OCI-M2 (cell line): ENCODE results near the gene AP3M1.
"Not testable (repeated sequence)": the region's sequence is repeated elsewhere in the genome, so short reads cannot be mapped to it uniquely, and the experiment has no call there.

Experiments
- DNase-seq: peaks from one replicate; lab custom pipeline; 2025; ENCODE audit not compliant: unreplicated experiment; lab: John Stamatoyannopoulos, UW

Gene AP3M1

DNA sequence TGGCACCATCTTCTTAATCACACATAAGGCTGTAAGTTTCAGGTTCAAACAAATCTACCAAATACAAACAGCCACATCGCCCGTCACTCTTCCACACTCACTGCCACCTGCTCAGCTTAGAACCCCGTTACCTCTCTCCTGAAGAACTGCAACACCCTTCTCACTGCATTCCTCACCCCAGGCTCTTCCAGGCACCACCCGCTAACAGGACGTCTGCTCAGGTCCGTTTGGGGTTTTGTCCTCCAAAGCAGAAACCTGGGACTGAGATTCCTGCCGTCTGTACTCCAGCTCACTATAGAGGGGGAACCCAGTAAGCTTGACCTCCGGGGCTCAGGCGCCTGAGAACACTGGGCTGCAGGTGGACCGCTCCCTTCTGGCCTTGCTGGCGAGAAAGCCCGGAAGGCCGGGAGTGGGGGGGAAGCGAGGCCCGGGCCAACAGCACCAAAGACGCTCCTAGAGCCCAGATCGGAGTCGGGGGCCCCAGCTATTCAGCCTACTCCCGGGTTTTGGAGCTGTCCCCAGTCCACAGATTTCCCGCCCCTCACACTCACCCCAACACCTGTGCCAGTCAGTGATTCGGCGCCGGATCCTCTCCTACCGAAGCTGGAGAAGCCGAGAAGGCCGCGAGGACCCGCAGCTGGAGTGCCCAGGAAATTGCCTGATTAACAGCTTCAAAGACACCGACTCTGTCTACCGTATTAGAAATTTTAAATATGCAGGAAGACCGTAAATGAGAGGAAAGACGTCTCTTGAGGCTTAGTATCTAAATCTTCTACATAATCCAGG, at the start of gene AP3M1:
Gene AP3M1 (minus strand): TSS at position 625 of the 786 bp plus-strand sequence. CDS start 12,449 bp downstream, outside the sequence.
- no peak for DNase-seq

DNA sequence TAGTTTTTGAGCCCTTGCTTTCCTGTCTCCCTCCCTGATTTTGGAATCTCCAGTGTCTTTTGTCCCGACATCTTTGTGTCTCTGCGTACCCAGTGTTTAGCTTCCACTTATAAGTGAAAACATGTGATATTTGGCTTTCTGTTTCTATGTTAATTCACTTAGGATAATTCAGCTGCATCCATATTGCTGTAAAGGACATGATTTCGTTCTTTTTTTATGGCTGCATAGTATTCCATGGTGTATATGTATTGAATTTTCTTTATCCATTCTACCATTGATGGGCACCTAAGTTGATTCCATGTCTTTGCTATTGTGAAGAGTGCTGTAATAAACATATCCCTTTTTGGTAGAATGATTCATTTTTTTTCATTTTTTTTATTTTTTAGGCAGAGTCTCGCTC, 48.7 kb upstream of the AP3M1 start:
- DNase-seq, result no peak

GRCh38 chr10:74194999-74195398, 44.4 kb upstream of the AP3M1 start:
- DNase-seq, result no peak

DNA sequence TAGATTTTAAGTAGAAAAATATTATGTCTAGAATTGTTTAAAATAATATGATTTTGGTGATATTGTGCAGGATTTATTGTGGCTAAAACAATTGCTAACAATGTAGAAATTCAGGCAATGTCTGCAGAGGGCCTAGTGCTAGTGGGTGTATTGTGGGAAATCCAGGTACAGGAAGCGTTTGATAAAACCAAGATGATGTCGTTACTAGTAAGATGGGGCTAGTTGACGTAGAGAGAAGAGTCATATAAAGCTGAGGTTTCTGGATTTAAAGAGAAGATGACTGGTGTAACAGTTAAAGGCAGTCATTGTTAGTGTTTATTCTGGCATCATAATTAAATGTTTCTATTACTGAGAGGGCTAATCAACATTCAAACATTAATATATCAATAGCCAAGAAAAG, 43.9 kb upstream of the AP3M1 start:
- no peak for DNase-seq

GRCh38 chr10:74190494-74190893, 39.9 kb upstream of the AP3M1 start:
- no peak for DNase-seq

DNA sequence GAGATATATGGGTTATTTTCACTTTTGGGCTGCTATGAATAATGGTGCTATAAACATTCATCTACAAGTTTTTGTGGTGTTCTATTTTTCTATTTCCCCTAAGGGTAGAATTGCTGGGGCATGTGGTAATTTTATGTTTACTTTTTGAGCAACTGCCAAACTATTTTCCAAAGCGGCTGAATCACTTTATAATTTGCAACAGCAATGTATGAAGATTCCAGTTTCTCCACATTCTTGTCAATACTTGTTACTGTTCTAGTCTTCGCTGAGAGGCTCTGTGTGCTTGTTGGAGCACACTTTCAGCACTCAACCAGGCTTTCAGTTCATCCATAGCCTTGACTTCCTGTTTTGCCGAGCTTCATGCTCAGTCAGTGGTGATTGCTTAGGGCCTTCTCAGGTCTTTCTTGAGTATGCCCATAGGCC, 39.4 kb upstream of the AP3M1 start:
- DNase-seq, result no peak

GRCh38 chr10:74188617-74189016, 38.0 kb upstream of the AP3M1 start:
- DNase-seq, result not testable (repeated sequence)

DNA sequence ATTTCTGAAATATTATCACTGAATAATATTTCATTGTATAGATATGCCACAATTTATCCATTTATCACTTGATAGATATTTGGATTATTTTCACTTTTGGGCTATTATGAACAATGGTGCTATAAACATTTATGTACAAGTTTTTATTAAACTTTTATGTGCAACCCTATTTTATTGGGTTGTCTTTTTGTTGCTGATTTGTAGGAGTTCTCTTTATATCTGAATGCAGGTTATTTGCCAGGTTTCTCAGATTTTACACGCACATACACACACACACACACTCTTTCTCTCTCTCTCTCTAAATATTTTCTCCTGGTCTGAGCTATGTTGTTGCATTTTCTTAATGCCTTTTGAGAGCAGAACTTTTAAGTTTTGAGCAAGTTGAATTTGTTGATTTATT, 36.6 kb upstream of the AP3M1 start:
- DNase-seq, result no peak

DNA sequence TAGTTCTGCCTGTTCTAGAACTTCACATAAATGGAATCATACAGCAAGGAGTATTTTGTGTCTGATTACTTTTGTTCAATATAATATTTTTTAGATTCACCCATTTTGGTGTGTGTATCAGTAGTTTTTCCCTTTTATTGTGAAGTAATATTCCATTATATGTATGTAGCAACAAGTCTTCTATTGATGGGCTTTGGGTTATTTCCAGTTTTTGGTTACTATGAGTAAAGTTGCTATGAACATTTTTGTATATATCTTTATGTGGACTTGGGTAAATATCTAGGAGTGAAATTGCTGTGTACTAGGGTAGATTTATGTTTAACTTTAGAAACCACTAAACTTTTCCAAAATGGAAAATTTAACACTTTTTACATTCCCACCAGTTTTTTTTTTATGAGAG, 36.0 kb upstream of the AP3M1 start:
- DNase-seq, result no peak

- no peak for DNase-seq
Measured at GRCh38 chr10:74179111-74179710, 28.6 kb upstream of the AP3M1 start.

DNA sequence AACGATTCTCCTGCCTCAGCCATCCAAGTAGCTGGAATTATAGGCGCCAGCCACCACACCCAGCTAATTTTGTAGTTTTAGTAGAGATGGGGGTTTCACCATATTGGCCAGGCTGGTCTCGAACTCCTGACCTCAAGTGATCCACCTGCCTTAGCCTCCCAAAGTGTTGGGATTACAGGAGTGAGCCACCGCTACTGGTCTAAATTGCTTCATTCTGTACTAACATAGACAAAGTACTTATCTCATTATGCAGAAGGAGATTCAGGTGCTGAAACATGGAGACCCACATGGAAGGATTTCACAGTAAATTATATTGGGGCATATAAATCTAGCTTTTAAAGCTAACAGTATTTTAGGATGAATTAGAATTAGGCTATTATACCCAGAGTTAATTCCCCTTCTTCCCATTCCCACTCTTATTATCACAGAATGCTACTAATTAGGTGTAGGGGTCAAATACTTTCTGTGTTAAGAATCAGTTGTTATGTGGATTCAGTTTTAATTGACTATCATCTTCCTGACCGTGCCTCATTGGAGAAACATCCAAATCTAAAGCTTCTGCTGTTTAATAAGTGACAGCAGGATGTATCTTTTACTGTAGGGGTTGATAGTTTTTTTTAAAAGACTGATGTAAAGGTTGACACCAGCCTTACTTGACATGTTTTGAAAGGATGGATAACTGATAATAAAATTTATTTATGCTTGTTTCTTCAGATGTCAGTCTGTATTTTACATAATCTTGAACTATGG, 27.6 kb upstream of the AP3M1 start:
- no peak for DNase-seq

DNA sequence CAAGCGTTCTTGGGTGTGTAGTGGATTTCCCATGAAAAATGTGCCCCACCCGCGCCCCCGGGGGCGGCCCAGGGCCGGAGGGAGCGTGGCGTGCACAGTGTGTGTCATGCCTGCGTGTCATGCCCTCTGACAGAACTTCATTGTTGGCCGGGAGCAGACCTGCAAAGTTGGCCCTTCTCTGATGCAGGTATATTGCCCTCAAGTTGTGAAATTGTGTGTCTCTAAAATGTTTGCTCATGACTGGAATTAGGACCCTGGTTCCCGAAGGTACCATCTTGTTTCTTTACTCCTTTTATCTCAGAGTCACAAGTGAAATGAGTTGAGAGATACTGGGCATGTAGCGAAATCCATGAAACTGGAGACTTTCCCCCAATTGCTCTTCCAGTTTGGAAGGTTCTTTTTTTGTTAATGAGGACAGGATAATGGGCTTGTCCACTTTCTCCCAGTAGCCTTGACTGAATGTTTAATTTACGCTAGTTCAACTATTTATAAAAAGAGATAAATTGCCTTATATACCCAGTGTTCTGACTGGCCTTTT, 26.6 kb upstream of the AP3M1 start:
- no peak for DNase-seq

DNA sequence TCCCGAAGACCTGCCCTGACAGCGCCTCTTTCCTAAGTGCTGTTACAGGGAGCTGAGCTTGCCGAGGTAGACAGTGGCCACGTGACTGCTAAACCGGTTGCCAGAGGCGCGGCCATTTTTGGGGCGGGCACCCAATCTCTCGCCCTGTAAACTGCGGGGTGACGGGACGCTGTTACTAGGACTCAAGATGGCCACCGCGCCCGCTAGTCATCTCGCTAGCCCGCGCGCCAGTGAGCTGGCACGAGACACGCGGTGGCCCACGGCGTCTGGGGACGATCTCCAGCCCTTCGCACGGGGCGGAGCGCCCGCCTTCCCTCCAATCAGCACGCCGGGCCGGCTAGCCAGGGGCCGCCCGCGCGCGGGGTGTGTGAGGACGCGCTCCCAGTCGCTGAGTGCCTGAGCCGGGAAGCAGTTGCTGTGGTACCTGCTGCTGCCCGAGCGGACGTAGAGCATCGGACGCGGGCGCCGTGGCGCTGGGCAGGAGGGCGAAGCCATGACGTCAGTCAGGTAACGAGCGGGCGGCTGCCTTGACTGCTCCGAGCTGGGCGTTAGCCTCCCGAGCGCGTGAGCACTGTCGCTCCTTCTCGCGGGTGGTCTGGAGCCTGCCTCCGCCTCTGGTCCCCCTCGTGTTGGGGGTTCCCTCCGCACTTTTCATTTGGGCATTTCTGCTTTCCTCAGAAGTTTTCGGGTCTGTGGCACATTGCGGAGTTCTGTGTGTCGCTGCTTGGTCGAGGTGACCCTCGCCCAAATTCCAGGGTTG, 25.9 kb upstream of the AP3M1 start:
- DNase-seq, result peak; percentile 23

- no peak for DNase-seq
Measured at GRCh38 chr10:74175510-74176379, 25.1 kb upstream of the AP3M1 start.

DNA sequence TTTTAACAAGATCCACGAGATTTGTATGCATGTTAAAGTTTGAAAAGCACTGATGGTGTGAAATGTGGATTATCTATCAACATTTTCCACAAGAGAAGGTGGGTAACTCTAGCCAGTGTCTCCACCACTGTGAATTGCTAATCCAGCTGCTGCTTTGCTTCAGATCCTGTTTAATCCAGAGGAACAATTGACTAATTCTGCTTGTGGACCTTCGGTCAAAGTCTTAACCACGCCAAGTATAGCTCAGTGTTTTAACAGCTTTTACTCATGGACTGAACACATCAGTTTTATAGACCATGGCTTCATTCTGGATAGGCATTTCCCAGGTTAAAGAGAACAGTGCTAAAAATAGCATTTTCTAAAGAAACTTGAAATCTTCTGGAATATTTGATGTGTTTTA, 23.9 kb upstream of the AP3M1 start:
- DNase-seq, result no peak

DNA sequence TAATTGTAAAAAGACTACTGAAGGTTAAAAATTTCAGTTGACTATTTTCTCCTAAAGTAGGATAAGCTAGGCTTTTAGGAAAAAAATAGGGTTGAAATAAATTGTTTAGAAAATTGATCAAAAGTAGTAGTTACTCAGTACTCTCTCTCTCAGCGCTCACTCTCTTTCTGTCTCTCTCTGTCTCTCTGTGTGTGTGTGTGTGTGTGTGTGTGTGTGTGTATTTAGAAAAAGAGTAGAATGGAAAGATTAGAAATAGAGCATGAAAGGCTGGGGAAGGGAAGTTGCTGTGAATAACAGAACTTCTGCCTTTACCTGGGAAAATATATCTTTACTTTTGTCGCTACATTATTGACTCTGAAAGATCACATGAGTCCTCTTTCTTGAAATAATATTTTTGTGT, 21.0 kb upstream of the AP3M1 start:
- DNase-seq, result no peak

GRCh38 chr10:74167443-74167842, 16.8 kb upstream of the AP3M1 start:
- no peak for DNase-seq

DNA sequence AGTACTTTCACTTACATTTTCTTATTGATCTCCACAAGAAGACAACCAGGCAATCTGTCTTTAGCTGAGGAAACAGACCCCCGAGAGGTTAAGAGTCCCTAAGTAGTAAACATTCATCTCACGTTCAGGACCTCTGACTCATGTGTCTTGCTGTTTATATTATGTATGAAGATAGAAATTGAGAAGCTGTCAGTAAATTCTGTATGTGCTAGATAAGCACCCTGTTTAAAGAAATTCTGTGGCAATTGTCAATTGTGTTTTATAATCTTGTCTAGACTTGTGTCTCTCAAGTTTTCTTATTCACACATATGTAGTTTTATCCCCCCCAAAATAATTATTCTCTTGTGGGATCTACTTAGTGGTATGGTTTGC, 14.9 kb upstream of the AP3M1 start:
- no peak for DNase-seq

DNA sequence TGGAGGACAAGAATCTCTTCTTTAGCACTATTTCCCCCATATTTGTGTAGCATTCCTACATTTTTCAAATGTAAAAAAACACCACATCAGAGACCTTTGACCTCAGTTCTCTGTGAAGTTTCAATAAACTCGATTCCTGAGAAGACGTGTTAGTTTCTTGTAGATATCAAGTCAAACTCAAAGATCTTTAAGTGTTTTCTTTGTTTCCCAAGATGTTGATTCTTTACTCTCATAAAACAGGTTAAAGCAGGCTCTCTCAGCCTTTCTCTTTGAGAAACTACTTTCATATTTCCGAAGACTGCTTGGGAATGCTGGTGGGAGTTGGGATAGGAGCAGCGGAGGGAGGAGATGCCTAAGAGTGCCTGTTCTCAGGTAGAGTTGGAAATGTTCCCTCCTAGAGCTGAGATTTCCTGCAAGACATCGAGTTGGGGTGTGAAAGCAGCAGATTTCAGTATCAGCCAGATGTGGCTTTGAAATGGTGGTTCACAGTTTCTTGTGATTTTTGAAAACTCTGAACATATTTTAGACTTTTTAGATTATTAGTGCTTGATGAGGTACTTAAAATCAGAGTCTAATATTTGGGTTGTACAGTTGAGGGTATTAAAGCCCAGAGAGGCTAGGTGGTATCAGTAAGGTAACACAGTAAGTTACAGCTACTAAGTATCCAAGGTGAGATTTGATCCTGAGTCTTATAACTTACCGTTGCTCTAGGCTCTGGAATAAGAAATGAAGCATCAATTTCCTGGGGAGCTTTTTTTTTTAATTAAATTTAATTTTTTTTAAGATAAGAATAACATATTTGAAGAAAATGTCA, 14.3 kb upstream of the AP3M1 start:
- DNase-seq, result no peak
